GM12873 (cell line): ENCODE measurements around the gene TCFL5.

Experiments used
- CTCF ChIP-seq: IDR thresholded peaks from 2 replicates; pipeline ENCODE4 v1.5.1; 2012; ENCODE audit warnings: low read depth, mild to moderate bottlenecking, moderate library complexity, low read length, control low read depth; ENCODE audit not compliant: insufficient read depth; ENCODE audit errors: missing control alignments

Gene TCFL5

DNA sequence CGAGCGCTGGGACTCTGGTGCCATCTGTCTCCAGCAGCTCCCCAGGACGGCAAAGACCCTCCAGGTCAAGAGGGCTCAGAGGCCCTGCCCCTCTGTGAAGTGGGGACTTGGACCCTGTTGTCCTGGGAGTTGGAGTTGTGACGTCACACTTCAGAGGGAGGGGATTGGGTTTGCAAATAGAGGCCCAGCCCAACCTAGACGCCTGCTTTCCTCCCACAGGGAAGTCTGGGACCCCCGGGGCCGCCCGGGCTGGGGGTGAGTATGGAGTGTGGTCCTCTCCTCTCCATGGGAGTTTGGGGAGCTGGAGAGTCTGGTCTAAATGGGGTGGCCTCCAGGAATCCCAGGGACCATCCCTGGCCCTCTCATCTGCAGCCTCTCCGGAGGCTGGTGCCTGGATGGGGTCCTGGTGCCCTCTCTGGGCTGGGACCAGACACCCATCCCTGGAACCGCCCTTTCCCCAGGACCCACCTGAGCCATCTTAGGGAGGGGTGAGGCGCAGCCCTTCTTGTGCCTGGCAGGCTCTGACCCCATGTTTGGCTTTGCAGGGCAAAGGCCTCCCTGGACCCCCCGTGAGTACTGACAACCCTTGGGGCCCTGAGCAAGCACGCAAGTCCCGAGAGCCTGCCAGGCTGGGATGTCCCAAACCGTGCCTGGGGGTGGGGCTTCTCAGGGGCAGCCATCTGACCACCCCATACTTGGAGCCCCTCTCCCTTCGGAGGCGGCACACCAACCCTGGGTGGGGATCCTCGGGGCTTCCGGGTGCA is 40.5 kb downstream of the TCFL5 start:
- no peak for TF ChIP-seq CTCF

- no peak for TF ChIP-seq CTCF
Observed at GRCh38 chr20:62820208-62820961, 41.2 kb downstream of the TCFL5 start.

DNA sequence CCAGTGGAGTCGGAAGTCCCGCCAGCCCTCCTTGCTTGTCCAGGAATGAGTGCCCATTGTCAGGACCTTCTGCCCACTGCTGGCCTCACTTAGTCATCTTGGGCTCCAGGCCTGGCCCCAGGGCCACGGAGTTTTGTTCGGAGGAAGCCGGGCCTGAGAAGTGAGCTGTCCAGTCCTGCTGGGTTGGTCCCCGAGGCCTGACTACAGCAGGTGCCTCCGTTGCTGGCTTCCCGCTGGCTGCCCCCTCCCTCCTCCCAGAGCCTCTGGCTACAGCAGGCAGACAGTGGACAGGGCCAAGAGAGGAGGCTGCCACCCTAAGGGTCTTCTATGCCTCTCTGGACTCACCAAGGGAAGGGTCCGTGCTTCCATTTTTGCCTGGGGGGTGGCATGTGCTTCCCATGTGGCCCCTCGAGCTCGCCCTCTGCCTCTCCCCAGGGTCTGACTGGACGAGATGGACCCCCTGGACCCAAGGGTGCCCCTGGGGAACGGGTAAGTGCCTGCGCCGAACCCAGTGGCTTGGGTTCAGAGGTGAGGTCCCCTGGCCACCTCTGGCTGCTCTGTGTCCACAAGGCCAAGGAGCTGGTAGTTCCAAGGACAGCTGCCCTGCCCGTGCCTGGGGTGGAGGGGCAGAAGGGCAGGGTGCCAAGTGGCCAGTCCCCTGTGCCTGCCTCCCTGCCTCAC is 42.0 kb downstream of the TCFL5 start:
- TF ChIP-seq CTCF, result no peak

DNA sequence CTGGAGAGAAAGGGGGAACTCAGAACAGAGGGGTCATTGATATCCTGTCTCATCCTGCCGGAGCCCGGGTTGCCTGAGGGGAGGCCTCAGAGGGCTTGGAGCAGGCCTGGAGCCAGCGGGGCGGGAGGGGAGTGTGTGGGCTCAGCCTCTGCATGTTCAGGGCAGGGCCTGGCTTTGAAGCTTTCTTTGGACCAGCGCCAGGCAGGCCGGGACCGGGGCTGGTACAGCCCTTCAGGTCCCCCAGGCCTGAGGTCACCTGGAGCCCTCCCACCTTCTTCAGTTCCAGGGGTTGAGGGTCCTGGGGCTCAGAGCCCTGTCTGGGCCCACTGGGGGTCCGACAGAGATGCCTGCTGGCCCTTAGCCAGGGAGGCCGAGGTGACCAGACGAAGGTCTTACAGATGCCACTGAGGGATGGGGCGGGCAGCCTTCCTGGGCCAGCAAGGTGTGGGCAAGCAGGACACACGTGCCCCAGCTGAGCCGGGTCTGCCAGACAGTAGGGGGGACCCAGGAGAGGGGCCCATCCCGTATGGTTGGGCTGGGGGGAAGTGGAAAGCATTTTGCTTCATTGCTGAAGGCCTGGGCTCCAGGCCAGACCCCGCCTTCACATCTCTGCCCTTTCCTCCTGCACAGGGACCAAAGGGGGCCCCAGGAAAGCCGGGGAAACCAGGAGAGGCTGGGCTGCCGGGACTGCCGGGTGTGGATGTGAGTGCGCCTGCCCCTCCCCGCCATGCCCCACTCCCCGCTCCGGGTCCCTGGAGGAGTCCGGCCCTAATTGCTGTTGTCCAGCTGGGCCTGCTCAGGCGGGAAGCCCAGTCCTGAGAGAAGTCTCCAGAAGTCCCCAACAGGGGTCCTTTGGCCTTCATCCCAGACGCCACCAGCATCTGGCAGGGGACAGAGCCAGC is 42.8 kb downstream of the TCFL5 start:
- TF ChIP-seq CTCF, result no peak

GRCh38 chr20:62817975-62818591 is 43.5 kb downstream of the TCFL5 start:
- no peak for TF ChIP-seq CTCF

DNA sequence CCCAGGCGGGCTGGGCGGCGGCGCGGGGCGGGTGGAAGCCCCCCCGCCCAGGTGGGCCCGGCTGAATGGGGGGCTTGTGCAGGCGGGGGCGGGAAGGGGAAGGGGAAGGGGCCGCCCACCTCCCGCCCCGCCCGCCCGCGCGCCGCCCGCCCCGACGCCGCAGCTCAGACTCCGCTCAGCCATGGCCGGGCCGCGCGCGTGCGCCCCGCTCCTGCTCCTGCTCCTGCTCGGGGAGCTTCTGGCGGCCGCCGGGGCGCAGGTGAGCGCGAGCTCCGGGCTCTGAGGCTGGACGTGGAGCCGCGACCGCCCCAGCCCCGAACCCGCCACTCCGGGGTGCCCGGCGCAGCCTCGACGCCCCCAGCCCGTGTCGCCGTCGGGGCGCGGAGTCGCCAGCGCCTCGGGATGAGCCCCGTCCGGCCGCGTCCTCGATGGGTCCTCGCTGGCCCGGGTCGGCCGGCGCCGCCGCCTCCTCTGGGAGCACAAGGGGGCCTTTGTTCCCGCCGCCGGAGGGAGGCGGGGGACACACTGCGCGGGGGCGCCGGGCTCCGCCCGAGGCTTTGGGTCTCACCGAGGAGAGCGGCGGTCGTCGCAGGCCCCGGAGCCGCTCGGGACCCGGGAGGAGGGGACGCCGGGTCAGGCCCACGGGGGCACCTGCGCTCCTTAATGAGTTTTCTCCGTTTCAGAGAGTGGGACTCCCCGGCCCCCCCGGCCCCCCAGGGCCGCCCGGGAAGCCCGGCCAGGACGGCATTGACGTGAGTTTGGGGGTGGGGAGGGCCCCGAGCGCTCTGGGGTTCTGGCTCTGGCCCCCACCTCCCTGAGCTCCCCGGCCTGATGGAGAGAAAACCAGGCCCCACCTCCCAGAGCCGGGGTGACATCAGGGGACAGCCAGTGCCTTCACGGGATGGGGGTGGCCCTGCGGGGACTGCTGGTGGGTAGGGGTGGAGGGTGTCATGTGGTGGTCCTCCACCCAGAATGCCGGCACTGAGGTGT is 44.4 kb downstream of the TCFL5 start, which contains the start of gene COL9A3:
Gene COL9A3 (plus strand): TSS at position 167 of the 990 bp plus-strand sequence. CDS start 15 bp downstream, at position 182.
- no peak for TF ChIP-seq CTCF
